Activated naive CD8-positive, alpha-beta T cell treated with anti-CD3 and anti-CD28 coated beads, Interleukin-2, amount 50 U/mL, for 24 hours (primary cell): Measurements from ENCODE around the gene SHB.

Experiments
- ATAC-seq: fragments of 150-1000 bp; cut with Tn5 transposase; one replicate; pipeline ENCODE4 v1.10.0; 2021
- DNase-seq: peaks from one replicate; pipeline ENCODE4 v3.0.0; 2021
- H3K27ac Mint-ChIP-seq: one replicate; pipeline ENCODE4 v1.8.0; 2021; ENCODE audit warnings: mild to moderate bottlenecking, mixed read lengths
- H3K27me3 Mint-ChIP-seq: one replicate; pipeline ENCODE4 v1.8.0; 2021; ENCODE audit warnings: mixed read lengths
- H3K36me3 Mint-ChIP-seq: one replicate; pipeline ENCODE4 v1.8.0; 2021; ENCODE audit warnings: low read depth, mixed read lengths
- H3K4me1 Mint-ChIP-seq: one replicate; pipeline ENCODE4 v1.8.0; 2021; ENCODE audit warnings: mixed read lengths
- H3K4me3 Mint-ChIP-seq: one replicate; pipeline ENCODE4 v1.8.0; 2021; ENCODE audit warnings: mild to moderate bottlenecking, moderate library complexity, mixed read lengths
- H3K9me3 Mint-ChIP-seq: one replicate; pipeline ENCODE4 v1.8.0; 2021; ENCODE audit warnings: mixed read lengths

The SHB gene

DNA sequence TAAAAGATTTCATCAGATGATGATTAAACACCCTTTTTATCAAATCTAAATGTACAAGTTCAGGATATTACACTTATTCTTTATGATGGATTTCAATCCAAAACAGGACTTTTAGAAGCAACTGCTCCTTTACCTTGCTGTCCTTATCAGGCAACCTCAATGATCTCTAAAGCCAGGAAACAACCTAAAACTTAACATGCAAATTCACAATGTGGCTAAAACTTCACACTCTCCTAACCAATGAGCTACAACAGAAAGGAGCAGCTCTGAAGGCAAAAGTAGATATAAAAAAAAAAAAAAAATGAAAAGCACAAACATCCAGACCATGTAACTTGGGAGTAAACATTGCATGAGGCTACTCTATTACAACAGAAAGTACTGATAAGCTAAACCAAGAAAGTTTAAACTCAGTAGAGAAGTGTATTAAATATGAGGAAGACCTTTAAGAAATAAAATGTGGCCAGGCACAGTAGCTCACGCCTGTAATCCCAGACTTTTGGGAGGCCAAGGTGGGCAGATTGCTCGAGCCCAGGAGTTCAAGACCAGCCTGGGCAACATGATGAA, 188.0 kb downstream of the SHB start:
- Mint-ChIP-seq H3K27me3 (no peaks in the 10 kb centered on the region), H3K36me3 (peaks cover 32% of the 10 kb centered on the region), H3K4me3 (no peak overlapping the region), H3K9me3 (no peaks in the 10 kb centered on the region), H3K4me1 (peaks cover 3% of the 10 kb centered on the region), H3K27ac (no peak overlapping the region)
- ATAC-seq: no peak
- DNase-seq: no peak

DNA sequence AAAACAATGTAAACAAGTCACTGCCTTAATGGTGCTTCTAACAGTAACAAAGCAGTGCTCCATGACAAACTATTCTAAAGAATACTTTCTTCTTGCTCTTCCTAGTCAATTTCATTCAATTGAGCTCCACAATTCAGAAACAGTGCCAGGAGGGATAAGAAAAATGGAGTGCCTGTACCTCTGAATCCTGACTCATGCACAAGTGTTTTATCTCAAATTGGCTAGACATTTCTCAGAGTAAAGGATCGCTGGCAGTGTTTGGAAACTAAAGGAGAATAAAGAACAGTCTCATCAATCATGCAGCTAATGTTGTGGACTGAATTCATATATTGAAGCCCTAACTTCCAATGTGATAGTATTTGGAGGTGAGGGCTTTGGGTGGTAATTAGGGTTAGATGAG, 192.7 kb downstream of the SHB start:
- H3K9me3 Mint-ChIP-seq: no peaks in the 10 kb centered on the region
- no peaks in the 10 kb centered on the region for H3K27me3 Mint-ChIP-seq
- no peaks in the 10 kb centered on the region for H3K4me1 Mint-ChIP-seq
- ATAC-seq: no peak
- no peak for DNase-seq
- no peak overlapping the region for H3K4me3 Mint-ChIP-seq
- peaks cover 22% of the 10 kb centered on the region for H3K36me3 Mint-ChIP-seq
- H3K27ac Mint-ChIP-seq: no peak overlapping the region

DNA sequence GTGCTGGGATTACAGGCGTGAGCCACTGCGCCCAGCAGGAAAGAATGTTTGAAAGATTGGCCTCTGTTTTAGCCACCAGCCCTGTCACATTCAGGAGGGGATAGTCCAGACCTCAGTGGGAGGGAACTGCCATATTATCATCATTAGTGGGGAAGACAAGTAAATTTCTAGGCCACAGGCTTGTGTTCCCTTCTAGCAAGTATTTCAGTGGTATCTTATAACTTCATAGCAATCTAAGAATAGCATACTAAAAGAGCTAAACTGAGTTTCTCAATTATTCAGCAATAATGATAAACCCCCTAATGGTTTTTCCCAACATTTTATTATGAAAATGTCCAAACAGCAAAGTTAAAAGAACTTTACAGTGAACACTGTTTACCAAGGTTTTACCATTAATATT, 195.1 kb downstream of the SHB start:
- Mint-ChIP-seq H3K27ac (no peak overlapping the region), H3K27me3 (no peaks in the 10 kb centered on the region), H3K9me3 (no peaks in the 10 kb centered on the region), H3K36me3 (peaks cover 18% of the 10 kb centered on the region), H3K4me3 (no peak overlapping the region), H3K4me1 (no peaks in the 10 kb centered on the region)
- ATAC-seq (no peak), DNase-seq (no peak)

DNA sequence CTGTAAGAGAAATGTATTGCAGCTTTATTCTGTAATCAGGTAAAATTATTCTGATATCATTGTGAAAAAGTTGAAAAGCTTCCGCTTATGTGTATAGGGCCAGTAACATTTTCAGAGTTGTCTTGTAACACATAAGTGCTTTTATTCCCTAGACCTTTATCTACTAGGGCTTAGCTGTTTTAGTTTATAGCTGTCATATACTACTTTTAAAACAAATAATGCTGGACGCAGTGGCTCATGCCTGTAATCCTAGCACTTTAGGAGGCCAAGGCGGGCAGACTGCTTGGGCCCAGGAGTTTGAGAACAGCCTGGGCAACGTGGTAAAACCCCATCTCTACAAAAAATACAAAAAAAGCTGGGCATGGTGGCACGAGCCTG, 198.2 kb downstream of the SHB start:
- Mint-ChIP-seq H3K27me3 (no peaks in the 10 kb centered on the region), H3K4me1 (no peaks in the 10 kb centered on the region), H3K27ac (no peak overlapping the region), H3K4me3 (no peak overlapping the region), H3K9me3 (no peaks in the 10 kb centered on the region), H3K36me3 (peaks cover 2% of the 10 kb centered on the region)
- no peak for ATAC-seq
- no peak for DNase-seq

DNA sequence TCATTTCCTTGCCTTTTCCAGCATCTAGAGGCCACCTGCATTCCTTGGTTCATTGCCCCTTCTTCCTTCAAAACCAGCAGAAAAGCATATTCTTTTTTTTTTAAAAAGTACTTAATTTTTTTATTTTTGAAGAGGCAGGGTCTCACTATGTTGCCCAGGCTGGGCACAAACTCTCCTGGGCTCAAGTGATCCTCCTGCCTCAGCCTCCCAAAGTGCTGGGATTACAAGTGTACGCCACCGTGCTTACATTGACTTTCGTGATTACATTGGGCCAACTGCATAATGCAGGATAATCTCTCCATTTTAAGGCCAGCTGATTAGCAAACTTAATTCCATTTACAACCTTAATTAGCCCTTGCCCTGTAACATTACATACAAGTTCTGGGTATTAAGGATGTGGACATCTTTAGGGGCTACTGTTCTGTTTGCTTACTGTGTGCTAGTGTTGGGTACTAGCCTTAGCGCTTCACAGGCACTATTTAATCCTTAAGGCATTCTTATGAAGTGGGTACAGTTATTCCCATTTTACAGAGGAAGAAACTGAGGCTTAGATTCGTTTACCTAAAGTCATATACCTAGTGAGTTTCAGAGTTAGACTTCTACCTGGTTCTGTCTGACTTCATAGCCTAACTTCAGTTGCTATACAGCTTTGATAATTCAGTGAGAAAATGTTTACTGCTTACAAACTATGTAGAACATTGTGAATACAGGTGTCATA, 198.8 kb downstream of the SHB start:
- H3K9me3 Mint-ChIP-seq: no peaks in the 10 kb centered on the region
- H3K36me3 Mint-ChIP-seq: peaks cover 2% of the 10 kb centered on the region
- H3K27me3 Mint-ChIP-seq: no peaks in the 10 kb centered on the region
- H3K27ac Mint-ChIP-seq: no peak overlapping the region
- ATAC-seq (no peak), DNase-seq (no peak)
- no peak overlapping the region for H3K4me3 Mint-ChIP-seq
- H3K4me1 Mint-ChIP-seq: no peaks in the 10 kb centered on the region
